K562 (cell line): ENCODE measurements around the gene PAQR4. TPM values are rescaled to one million over a fixed set of nuclear protein-coding genes. Genes with fewer than 3 reads are reported as not detected.

Experiments used
- CREB3L1 ChIP-seq: fragments of 450-650 bp; IDR thresholded peaks from 2 replicates; pipeline ENCODE4 v1.6.1; 2014; ENCODE audit warnings: low read depth, mild to moderate bottlenecking, moderate library complexity, borderline replicate concordance
- CSDE1 ChIP-seq, 2 experiments: fragments of 450-650 bp; IDR thresholded peaks; 2 replicates each; pipeline ENCODE4 v1.6.1; 2016; ENCODE audit warnings: mild to moderate bottlenecking in 1 of 2
- GABPB2 ChIP-seq: fragments of 250-450 bp; sonication (Bioruptor Pico); conservative IDR thresholded peaks from 2 replicates; pipeline ENCODE4 v1.5.1; 2021; ENCODE audit warnings: mild to moderate bottlenecking
- HDAC3 ChIP-seq: fragments of 450-650 bp; IDR thresholded peaks from 2 replicates; pipeline ENCODE4 v1.6.1; 2018; ENCODE audit warnings: borderline replicate concordance, mild to moderate bottlenecking, moderate library complexity; ENCODE audit not compliant: partially characterized antibody
- NEUROD1 ChIP-seq: fragments of 150-350 bp; IDR thresholded peaks from 2 replicates; pipeline ENCODE4 v1.6.1; 2014; ENCODE audit warnings: borderline replicate concordance, low read length, low read depth; ENCODE audit not compliant: partially characterized antibody
- NKRF ChIP-seq: fragments of 450-650 bp; IDR thresholded peaks from 2 replicates; pipeline ENCODE4 v1.6.1; 2016; ENCODE audit warnings: borderline replicate concordance
- VEZF1 ChIP-seq: fragments of 200-800 bp; sonication (Bioruptor generic); IDR thresholded peaks from 2 replicates; pipeline ENCODE4 v1.6.1; 2017; ENCODE audit warnings: missing genetic modification characterization, missing compliant biosample characterization
- ZBTB40 ChIP-seq, 2 experiments: fragments of 450-650 bp in 1 of 2; sonication (generic) in 1 of 2; formaldehyde crosslinking in 1 of 2; IDR thresholded peaks; 2 replicates each; pipeline versions ENCODE4 v1.7.1 to v1.9.0; 2016 to 2022; ENCODE audit warnings: inconsistent platforms in 1 of 2, mild to moderate bottlenecking in 1 of 2, missing genetic modification reagents in 1 of 2
- ZFP1 ChIP-seq: fragments of 450-650 bp; formaldehyde crosslinking; IDR thresholded peaks from 2 replicates; pipeline ENCODE4 v1.4.0; 2020; ENCODE audit warnings: mild to moderate bottlenecking, mixed read lengths
- polyA plus RNA-seq, 8 experiments: library from polyadenylated mRNA; depleted of rRNA in 4 of 8; stranded (reverse) in 5 of 8; unstranded in 3 of 8; fragments of >200 nt; fragmentation: Nextera tagmentation in 2 of 8; fragmentation: Illumina TruSeq in 1 of 8; extraction: Ambion mirVana in 2 of 8; extraction: Trizol in 1 of 8; gene quantifications; 2 replicates each; pipeline versions ENCODE4 v1.2.1 to v1.2.3, GENCODE V29; 2011 to 2014; ENCODE audit warnings: inconsistent platforms in 1 of 8, missing spikeins in 1 of 8
- total RNA-seq, 7 experiments: library from RNA; depleted of rRNA in 6 of 7; stranded (reverse); fragments of >200 nt in 6 of 7; fragmentation: Illumina TruSeq in 2 of 7; extraction: Trizol in 2 of 7; gene quantifications; 2 replicates each; pipeline versions ENCODE4 v1.2.1 to v1.2.3, GENCODE V29; 2011 to 2021; ENCODE audit warnings: low replicate concordance in 1 of 7

Gene PAQR4
- total and polyA plus RNA-seq, 9 of the 15 experiments (the other 6 are each of a cell fraction or from before 2014, with no cell fraction given), result 0.62 to 40.4 (median 19.5) TPM

- TF ChIP-seq ZBTB40 (IDR thresholded peaks at IDR 0.05) (peak; percentile 88), ZBTB40 (CRISPR knock-in tag; IDR thresholded peaks at IDR 0.05) (no peak), GABPB2 (CRISPR knock-in tag) (no peak), NKRF (peak; percentile 41; the same call in 1 of the 2 replicates), ZFP1 (CRISPR knock-in tag) (no peak), NEUROD1 (peak; percentile 75), VEZF1 (CRISPR knock-in tag) (peak; percentile 79), CSDE1 (IDR thresholded peaks at IDR 0.05) (0 out of 4 replicates have a peak, but pooled peaks of 1 of the 2 experiments have one; percentile 43), HDAC3 (no peak), CREB3L1 (peak; percentile 29; the same call in 1 of the 2 replicates)
Observed at GRCh38 chr16:3007957-3008689, 39.0 kb downstream of the PAQR4 start (continued).
